HCT116 (cell line): ENCODE data around the gene HES2. TPM values are rescaled to one million over a fixed set of nuclear protein-coding genes. Genes with fewer than 3 reads are reported as not detected.

Source experiments
- ATAC-seq: fragments of 200-7000 bp; cut with Tn5 transposase; 2 replicates; pipeline ENCODE4 v1.9.1; 2020; ENCODE audit warnings: mild to moderate bottlenecking, moderate library complexity
- BruUV-seq: library from RNA; stranded (reverse); fragments of 400-500 nt; replicated peaks from 2 replicates; lab custom pipeline; 2021; lab: Mats Ljungman, UMichigan
- CTCF ChIA-PET: fragments of 300-600 bp; sonication (Branson Sonifier 250); formaldehyde crosslinking; loops from one replicate; lab custom pipeline; 2021; ENCODE audit warnings: antibody characterized with exemption; lab: Charles Lee
- POLR2A ChIA-PET: fragments of 300-600, 350-600 bp; sonication (Branson Sonifier 250); formaldehyde crosslinking; loops from one replicate; lab custom pipeline; 2021; ENCODE audit warnings: antibody characterized with exemption; lab: Charles Lee
- RAD21 ChIA-PET, 2 experiments: fragments of 300-600 bp; sonication (Branson Sonifier 250); formaldehyde crosslinking; loops; one replicate each; lab custom pipeline; 2023; ENCODE audit warnings: low total read pairs in 2 of 2; ENCODE audit not compliant: uncharacterized antibody in 2 of 2, unreplicated experiment in 2 of 2, low non-redundant PET in 1 of 2; lab: Charles Lee
- DNase-seq: peaks from one replicate; pipeline ENCODE4 v3.0.0-alpha.2; 2010; ENCODE audit warnings: low read depth, low spot score
- H2AFZ ChIP-seq: fragments of 200-600 bp; shearing (Covaris generic), sonication (generic); 2 replicates; pipeline ENCODE4 v1.6.1; 2017; ENCODE audit warnings: low read depth, mixed run types, mixed read lengths, antibody characterized with exemption, low read length; ENCODE audit not compliant: poor library complexity, severe bottlenecking
- H3K27ac ChIP-seq: 2 replicates; pipeline ENCODE4 v1.5.1; 2012; ENCODE audit warnings: low read depth, low read length
- H3K27me3 ChIP-seq: fragments of 200-600 bp; sonication (generic); 2 replicates; pipeline ENCODE4 v1.6.1; 2016; ENCODE audit warnings: mixed run types, low read length, mixed read lengths; ENCODE audit not compliant: insufficient read depth
- H3K36me3 ChIP-seq, 2 experiments: fragments of 200-500 bp in 1 of 2; fragments of 200-600 bp in 1 of 2; sonication (Bioruptor generic) in 1 of 2; sonication (generic) in 1 of 2; 2 replicates each; pipeline versions ENCODE4 v1.5.1 to v1.6.1; 2014 to 2016; ENCODE audit warnings: low read length in 2 of 2, inconsistent platforms in 1 of 2, mixed read lengths in 1 of 2, mixed run types in 1 of 2; ENCODE audit not compliant: insufficient read depth in 2 of 2, control insufficient read depth in 1 of 2
- H3K4me1 ChIP-seq, 2 experiments: fragments of 200-600 bp in 1 of 2; sonication (generic) in 1 of 2; 2 replicates each; pipeline versions ENCODE4 v1.5.1 to v1.6.1; 2012 to 2017; ENCODE audit warnings: low read length in 2 of 2, inconsistent platforms in 1 of 2, mild to moderate bottlenecking in 1 of 2, mixed read lengths in 1 of 2, mixed run types in 1 of 2, moderate library complexity in 1 of 2; ENCODE audit not compliant: insufficient read depth in 2 of 2, control insufficient read depth in 1 of 2
- H3K4me2 ChIP-seq: fragments of 200-600 bp; sonication (generic); 2 replicates; pipeline ENCODE4 v1.6.1; 2017; ENCODE audit warnings: mixed run types, low read length, mixed read lengths
- H3K4me3 ChIP-seq, 2 experiments: fragments of 200-600 bp in 1 of 2; sonication (generic) in 1 of 2; replicated peaks in 1 of 2; 2 replicates each; pipeline ENCODE4 v1.5.1; 2011 to 2016; ENCODE audit warnings: low read length in 2 of 2, control low read depth in 1 of 2, low read depth in 1 of 2, mild to moderate bottlenecking in 1 of 2, mixed read lengths in 1 of 2, mixed run types in 1 of 2
- H3K79me2 ChIP-seq: fragments of 200-600 bp; sonication (generic); 2 replicates; pipeline ENCODE4 v1.6.1; 2017; ENCODE audit warnings: mild to moderate bottlenecking, mixed run types, low read length, moderate library complexity, mixed read lengths; ENCODE audit not compliant: insufficient read depth
- H3K9ac ChIP-seq: fragments of 200-600 bp; sonication (generic); 2 replicates; pipeline ENCODE4 v1.6.1; 2016; ENCODE audit warnings: low read length, mixed read lengths
- H3K9me2 ChIP-seq: fragments of 200-600 bp; sonication (generic), shearing (Covaris generic); 2 replicates; pipeline ENCODE4 v1.6.1; 2017; ENCODE audit warnings: mixed run types, mild to moderate bottlenecking, moderate library complexity; ENCODE audit not compliant: insufficient read depth
- H3K9me3 ChIP-seq, 2 experiments: fragments of 200-500 bp in 1 of 2; fragments of 200-600 bp in 1 of 2; sonication (Bioruptor generic) in 1 of 2; sonication (generic) in 1 of 2; 2 replicates each; pipeline ENCODE4 v1.6.1; 2014 to 2017; ENCODE audit warnings: low read length in 2 of 2, mixed read lengths in 2 of 2, inconsistent platforms in 1 of 2, low read depth in 1 of 2, mild to moderate bottlenecking in 1 of 2, mixed run types in 1 of 2, moderate library complexity in 1 of 2; ENCODE audit not compliant: control insufficient read depth in 1 of 2, insufficient read depth in 1 of 2
- H4K20me1 ChIP-seq: fragments of 200-600 bp; sonication (generic), shearing (Covaris generic); 2 replicates; pipeline ENCODE4 v1.6.1; 2017; ENCODE audit warnings: mixed run types, mild to moderate bottlenecking, moderate library complexity; ENCODE audit not compliant: insufficient read depth
- CBX3 ChIP-seq: IDR thresholded peaks from 2 replicates; pipeline ENCODE4 v1.6.1; 2012; ENCODE audit warnings: low read depth
- CEBPB ChIP-seq: IDR thresholded peaks from 2 replicates; pipeline ENCODE4 v1.6.1; 2012; ENCODE audit warnings: low read depth
- EGR1 ChIP-seq: IDR thresholded peaks from 2 replicates; pipeline ENCODE4 v1.6.1; 2012; ENCODE audit warnings: low read depth
- ELF1 ChIP-seq: IDR thresholded peaks from 2 replicates; pipeline ENCODE4 v1.6.1; 2012; ENCODE audit warnings: low read depth, borderline replicate concordance
- EZH2 ChIP-seq: fragments of 200-600 bp; sonication (generic); IDR thresholded peaks from 2 replicates; pipeline ENCODE4 v1.6.1; 2017; ENCODE audit warnings: antibody characterized with exemption, mixed run types
- EZH2phosphoT487 ChIP-seq: fragments of 200-600 bp; IDR thresholded peaks from 2 replicates; pipeline ENCODE4 v1.6.1; 2018; ENCODE audit warnings: antibody characterized with exemption, borderline replicate concordance
- POLR2A ChIP-seq: IDR thresholded peaks from 2 replicates; pipeline ENCODE4 v1.7.0; 2011; ENCODE audit warnings: borderline replicate concordance; ENCODE audit not compliant: insufficient read depth, insufficient read length; ENCODE audit errors: extremely low read depth
- POLR2AphosphoS5 ChIP-seq: IDR thresholded peaks from 2 replicates; pipeline ENCODE4 v1.6.1; 2011; ENCODE audit warnings: mild to moderate bottlenecking, low read depth, low read length, moderate library complexity
- RAD21 ChIP-seq: IDR thresholded peaks from 2 replicates; pipeline ENCODE4 v1.6.1; 2012; ENCODE audit warnings: low read depth, mild to moderate bottlenecking
- SIN3A ChIP-seq: IDR thresholded peaks from 2 replicates; pipeline ENCODE4 v1.6.1; 2012; ENCODE audit warnings: low read depth
- SP1 ChIP-seq: IDR thresholded peaks from 2 replicates; pipeline ENCODE4 v1.6.1; 2012; ENCODE audit warnings: low read depth
- SRF ChIP-seq: IDR thresholded peaks from 2 replicates; pipeline ENCODE4 v1.6.1; 2012; ENCODE audit warnings: low read depth
- TCF7L2 ChIP-seq: IDR thresholded peaks from 2 replicates; pipeline ENCODE4 v1.7.0; 2011; ENCODE audit warnings: borderline replicate concordance, inconsistent platforms; ENCODE audit not compliant: insufficient read depth, insufficient read length; ENCODE audit errors: extremely low read depth
- ZBTB33 ChIP-seq: IDR thresholded peaks from 2 replicates; pipeline ENCODE4 v1.6.1; 2011; ENCODE audit warnings: mild to moderate bottlenecking, low read length, moderate library complexity; ENCODE audit not compliant: insufficient replicate concordance; ENCODE audit errors: extremely low read depth
- ZFX ChIP-seq: fragments of 450-650 bp; IDR thresholded peaks from 2 replicates; pipeline ENCODE4 v1.6.1; 2017
- ZNF274 ChIP-seq: fragments of 200-500 bp; sonication (Bioruptor generic); IDR thresholded peaks from 2 replicates; pipeline ENCODE4 v1.6.1; 2014; ENCODE audit warnings: mild to moderate bottlenecking, low read depth, low read length, inconsistent platforms
- intact Hi-C: fragments of 100-400 bp; cut with micrococcal nuclease; formaldehyde crosslinking; loops from 2 replicates; pipeline ENCODE4 v1.10.0; 2022
- total RNA-seq: library from RNA; stranded (reverse); gene quantifications from one replicate; pipeline ENCODE4 v1.2.1, GENCODE V29; 2021; ENCODE audit not compliant: unreplicated experiment
- TF ChIP-seq, protein P1 (sequence below): IDR thresholded peaks from 2 replicates; pipeline ENCODE4 v1.6.1; 2012
- TF ChIP-seq, protein P2 (sequence below): IDR thresholded peaks from 2 replicates; pipeline ENCODE4 v1.6.1; 2012

Gene HES2
- total RNA-seq, 1 experiment from 2014 or later = 8.4 TPM

DNA sequence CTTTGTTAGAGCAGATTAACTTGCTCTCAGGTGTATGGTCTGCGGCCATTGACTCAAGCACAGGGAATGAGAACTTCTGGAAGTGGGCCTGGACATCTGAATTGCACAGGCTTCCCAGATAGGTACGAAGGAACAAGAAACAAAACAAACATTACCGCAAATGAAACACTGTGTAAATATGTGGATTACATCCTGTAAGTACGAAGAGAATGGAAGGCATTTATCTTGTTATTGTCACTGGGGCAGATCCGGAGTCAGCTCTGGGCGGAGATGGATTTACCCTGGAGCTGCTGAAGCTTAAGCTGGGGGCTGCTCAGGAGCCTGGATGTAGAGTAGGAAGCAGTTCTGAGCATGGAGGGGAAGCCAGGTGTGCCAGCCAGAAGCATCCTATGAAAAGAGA is 6.8 kb downstream of the HES2 start:
- Histone ChIP-seq H3K36me3 (no peaks in the 10 kb centered on the region), H3K9ac (no peak overlapping the region), H3K4me1 (peaks cover 17 to 41% of the 10 kb centered on the region in 2 experiments), H3K4me3 (no peak overlapping the region), H2AFZ (no peak overlapping the region), H3K9me3 (no peaks in the 10 kb centered on the region), H3K27ac (no peak overlapping the region), H3K9me2 (no peaks in the 10 kb centered on the region), H3K79me2 (no peaks in the 10 kb centered on the region), H4K20me1 (no peaks in the 10 kb centered on the region), H3K27me3 (no peaks in the 10 kb centered on the region), H3K4me2 (no peak overlapping the region)
- ATAC-seq = no peak
- ChIA-PET POLR2A (interaction anchor here (0.8 kb wide), 1 partner anchor 10 kb away, joined by 3 read pairs; no protein-coding TSS in a partner anchor), RAD21 (no interaction called here), CTCF (interaction anchor here (2.3 kb wide), 1 partner anchor 10 kb away, joined by 28 read pairs; no protein-coding TSS in a partner anchor)
- DNase-seq = no peak
- BruUV-seq = no TSS peak
- intact Hi-C loops = no loop called here
- TF ChIP-seq POLR2AphosphoS5 (no peak), EZH2 (no peak), TCF7L2 (no peak), CBX3 (no peak), EZH2phosphoT487 (no peak), SRF (no peak), ELF1 (no peak), POLR2A (no peak), ZNF274 (no peak), ZBTB33 (no peak), RAD21 (no peak), ZFX (no peak), CEBPB (no peak), SP1 (no peak), EGR1 (no peak), SIN3A (no peak)
- TF ChIP-seq, protein P1, sequence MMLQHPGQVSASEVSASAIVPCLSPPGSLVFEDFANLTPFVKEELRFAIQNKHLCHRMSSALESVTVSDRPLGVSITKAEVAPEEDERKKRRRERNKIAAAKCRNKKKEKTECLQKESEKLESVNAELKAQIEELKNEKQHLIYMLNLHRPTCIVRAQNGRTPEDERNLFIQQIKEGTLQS = no peak
- TF ChIP-seq, protein P2, sequence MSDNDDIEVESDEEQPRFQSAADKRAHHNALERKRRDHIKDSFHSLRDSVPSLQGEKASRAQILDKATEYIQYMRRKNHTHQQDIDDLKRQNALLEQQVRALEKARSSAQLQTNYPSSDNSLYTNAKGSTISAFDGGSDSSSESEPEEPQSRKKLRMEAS = no peak
